ENCODE results near the gene SOBP. TPM values are rescaled to one million over a fixed set of nuclear protein-coding genes. Genes with fewer than 3 reads are reported as not detected.

Gene SOBP
- total RNA-seq, 2 experiments from 2014 or later: 0.25 to 0.26 TPM

- CTCF ChIA-PET: no interaction called here
- Mint-ChIP-seq H3K4me1 (ENCODE audit: low read depth) (peaks cover 9% of the 10 kb centered on the region), H3K9me3 (no peaks in the 10 kb centered on the region), H3K27me3 (ENCODE audit: low read depth) (peaks cover 57% of the 10 kb centered on the region), H3K4me3 (peak overlapping the region; percentile 62), H3K27ac (no peak overlapping the region), H3K36me3 (ENCODE audit: low read depth) (no peaks in the 10 kb centered on the region)
- DNase-seq: no peak
- intact Hi-C loops (cut with micrococcal nuclease): no loop called here
Measured at GRCh38 chr6:107634324-107635056, 144.6 kb downstream of the SOBP start.

GRCh38 chr6:107635057-107635515, 145.2 kb downstream of the SOBP start:
- Mint-ChIP-seq H3K27ac (no peak overlapping the region), H3K4me3 (peak overlapping the region; percentile 11), H3K36me3 (ENCODE audit: low read depth) (no peaks in the 10 kb centered on the region), H3K27me3 (ENCODE audit: low read depth) (peaks cover 58% of the 10 kb centered on the region), H3K9me3 (no peaks in the 10 kb centered on the region), H3K4me1 (ENCODE audit: low read depth) (peaks cover 9% of the 10 kb centered on the region)
- DNase-seq: no peak
- intact Hi-C loops (cut with micrococcal nuclease): no loop called here
- CTCF ChIA-PET: no interaction called here

GRCh38 chr6:107636486-107636885, 146.6 kb downstream of the SOBP start:
- H3K9me3 Mint-ChIP-seq: no peaks in the 10 kb centered on the region
- intact Hi-C loops (cut with micrococcal nuclease): no loop called here
- peaks cover 56% of the 10 kb centered on the region for H3K27me3 Mint-ChIP-seq (ENCODE audit: low read depth)

GRCh38 chr6:107637316-107638315, 147.7 kb downstream of the SOBP start:
- peaks cover 9% of the 10 kb centered on the region for H3K4me1 Mint-ChIP-seq (ENCODE audit: low read depth)
- CTCF ChIA-PET: no interaction called here
- H3K4me3 Mint-ChIP-seq: no peak overlapping the region
- DNase-seq: no peak
- no peaks in the 10 kb centered on the region for H3K9me3 Mint-ChIP-seq
- intact Hi-C loops (cut with micrococcal nuclease): no loop called here
- H3K27ac Mint-ChIP-seq: no peak overlapping the region
- H3K36me3 Mint-ChIP-seq (ENCODE audit: low read depth): no peaks in the 10 kb centered on the region
- H3K27me3 Mint-ChIP-seq (ENCODE audit: low read depth): peaks cover 47% of the 10 kb centered on the region

More at GRCh38 chr6:107636486-107636885, 146.6 kb downstream of the SOBP start:
- no peak overlapping the region for H3K4me3 Mint-ChIP-seq
- peaks cover 9% of the 10 kb centered on the region for H3K4me1 Mint-ChIP-seq (ENCODE audit: low read depth)
- no peak for DNase-seq
- no peak overlapping the region for H3K27ac Mint-ChIP-seq
- no peaks in the 10 kb centered on the region for H3K36me3 Mint-ChIP-seq (ENCODE audit: low read depth)
- CTCF ChIA-PET: no interaction called here

DNA sequence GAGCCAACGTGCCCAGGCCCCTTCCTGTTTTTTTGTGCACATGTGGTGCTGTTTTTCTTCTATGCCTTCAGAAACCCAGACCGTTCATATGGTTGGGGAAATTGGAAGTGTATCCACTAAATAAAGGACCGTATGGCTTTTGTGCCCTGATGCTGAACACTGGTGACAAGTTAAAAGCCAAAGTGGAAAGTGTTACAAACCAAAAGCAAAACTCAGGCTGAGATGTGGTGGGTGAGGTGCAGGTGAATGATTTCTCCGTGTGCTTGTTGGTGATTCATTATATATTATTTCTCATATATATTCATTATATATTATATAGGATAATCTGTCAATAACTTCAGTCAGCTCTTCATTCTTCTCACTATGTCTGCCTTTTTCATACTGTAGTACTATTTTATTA, 148.6 kb downstream of the SOBP start:
- intact Hi-C loops (cut with micrococcal nuclease): no loop called here
- no peak overlapping the region for H3K27ac Mint-ChIP-seq
- CTCF ChIA-PET: no interaction called here
- no peaks in the 10 kb centered on the region for H3K9me3 Mint-ChIP-seq
- H3K4me1 Mint-ChIP-seq (ENCODE audit: low read depth): peaks cover 7% of the 10 kb centered on the region
- no peak for DNase-seq
- H3K27me3 Mint-ChIP-seq (ENCODE audit: low read depth): peaks cover 38% of the 10 kb centered on the region
- H3K4me3 Mint-ChIP-seq: no peak overlapping the region
- H3K36me3 Mint-ChIP-seq (ENCODE audit: low read depth): no peaks in the 10 kb centered on the region

- Mint-ChIP-seq H3K4me3 (no peak overlapping the region), H3K9me3 (no peaks in the 10 kb centered on the region), H3K27me3 (ENCODE audit: low read depth) (peaks cover 30% of the 10 kb centered on the region), H3K36me3 (ENCODE audit: low read depth) (no peaks in the 10 kb centered on the region), H3K27ac (no peak overlapping the region), H3K4me1 (ENCODE audit: low read depth) (no peaks in the 10 kb centered on the region)
- CTCF ChIA-PET: no interaction called here
- DNase-seq: no peak
- intact Hi-C loops (cut with micrococcal nuclease): no loop called here
Measured at GRCh38 chr6:107639511-107639910, 149.6 kb downstream of the SOBP start.

DNA sequence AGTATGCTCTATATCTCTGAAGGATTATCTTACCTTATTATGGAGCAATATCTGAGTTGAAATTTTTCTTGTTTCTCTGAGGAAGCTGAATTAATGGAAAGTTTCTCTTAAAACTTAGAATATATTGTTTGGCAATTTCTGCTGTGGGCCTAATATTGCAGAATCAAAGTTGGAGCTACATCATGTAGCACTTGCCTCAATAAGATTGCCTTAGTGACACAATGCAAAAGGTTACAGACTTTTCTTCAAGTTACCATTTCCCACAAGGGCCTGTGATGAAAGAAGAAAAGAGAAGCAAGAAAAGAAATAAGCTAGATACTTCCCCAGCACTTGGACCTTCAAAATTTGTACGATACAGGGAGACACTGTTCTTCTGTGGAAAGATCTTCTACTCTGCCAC, 151.2 kb downstream of the SOBP start:
- CTCF ChIA-PET: no interaction called here
- Mint-ChIP-seq H3K27ac (no peak overlapping the region), H3K9me3 (no peaks in the 10 kb centered on the region), H3K4me1 (ENCODE audit: low read depth) (no peaks in the 10 kb centered on the region), H3K4me3 (no peak overlapping the region), H3K27me3 (ENCODE audit: low read depth) (peaks cover 19% of the 10 kb centered on the region), H3K36me3 (ENCODE audit: low read depth) (no peaks in the 10 kb centered on the region)
- intact Hi-C loops (cut with micrococcal nuclease): no loop called here
- DNase-seq: no peak

- Mint-ChIP-seq H3K4me1 (ENCODE audit: low read depth) (no peaks in the 10 kb centered on the region), H3K9me3 (no peaks in the 10 kb centered on the region), H3K27ac (no peak overlapping the region), H3K4me3 (no peak overlapping the region), H3K27me3 (ENCODE audit: low read depth) (peaks cover 15% of the 10 kb centered on the region), H3K36me3 (ENCODE audit: low read depth) (no peaks in the 10 kb centered on the region)
- intact Hi-C loops (cut with micrococcal nuclease): no loop called here
- CTCF ChIA-PET: no interaction called here
- DNase-seq: no peak
Measured at GRCh38 chr6:107641500-107641941, 151.6 kb downstream of the SOBP start.

DNA sequence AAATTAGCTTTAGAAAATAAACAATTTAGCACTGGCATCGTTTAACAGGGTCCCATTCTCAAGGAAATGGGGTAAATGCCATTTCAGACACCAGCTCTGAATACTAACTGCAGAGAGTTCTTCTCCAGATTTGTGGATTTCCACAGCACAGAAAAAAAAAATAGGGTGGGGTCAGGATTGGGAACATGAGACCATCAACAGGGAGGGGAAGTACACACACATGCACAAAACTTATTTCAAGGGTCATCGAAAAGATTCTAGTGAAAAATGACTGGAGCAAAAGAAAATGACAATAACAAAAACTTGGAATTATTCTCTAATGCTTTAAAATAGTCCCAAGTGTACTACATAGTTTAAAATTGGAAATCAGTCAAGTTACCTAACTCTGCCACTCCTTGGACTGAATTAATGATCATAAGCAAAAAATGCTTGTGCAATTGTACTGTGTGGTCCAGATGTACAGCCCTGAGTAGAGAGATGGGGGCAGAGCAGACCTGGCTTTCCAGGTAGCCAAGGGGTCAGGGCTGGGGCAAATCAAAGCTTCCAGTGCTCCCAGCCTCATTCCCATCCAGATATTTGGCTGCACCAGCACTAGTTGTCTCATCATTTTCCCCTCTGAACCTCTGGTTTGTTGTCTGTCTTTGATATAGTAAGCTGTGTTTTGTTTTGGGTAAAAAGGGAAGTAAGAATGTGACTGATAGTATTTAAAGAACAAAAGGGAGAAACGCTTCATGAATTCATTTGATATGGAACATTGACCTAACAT, 152.4 kb downstream of the SOBP start:
- CTCF ChIA-PET: no interaction called here
- no peak overlapping the region for H3K4me3 Mint-ChIP-seq
- no peak for DNase-seq
- intact Hi-C loops (cut with micrococcal nuclease): no loop called here
- H3K9me3 Mint-ChIP-seq: no peaks in the 10 kb centered on the region
- H3K4me1 Mint-ChIP-seq (ENCODE audit: low read depth): no peaks in the 10 kb centered on the region
- H3K27ac Mint-ChIP-seq: no peak overlapping the region
- H3K36me3 Mint-ChIP-seq (ENCODE audit: low read depth): no peaks in the 10 kb centered on the region
- peaks cover 9% of the 10 kb centered on the region for H3K27me3 Mint-ChIP-seq (ENCODE audit: low read depth)

DNA sequence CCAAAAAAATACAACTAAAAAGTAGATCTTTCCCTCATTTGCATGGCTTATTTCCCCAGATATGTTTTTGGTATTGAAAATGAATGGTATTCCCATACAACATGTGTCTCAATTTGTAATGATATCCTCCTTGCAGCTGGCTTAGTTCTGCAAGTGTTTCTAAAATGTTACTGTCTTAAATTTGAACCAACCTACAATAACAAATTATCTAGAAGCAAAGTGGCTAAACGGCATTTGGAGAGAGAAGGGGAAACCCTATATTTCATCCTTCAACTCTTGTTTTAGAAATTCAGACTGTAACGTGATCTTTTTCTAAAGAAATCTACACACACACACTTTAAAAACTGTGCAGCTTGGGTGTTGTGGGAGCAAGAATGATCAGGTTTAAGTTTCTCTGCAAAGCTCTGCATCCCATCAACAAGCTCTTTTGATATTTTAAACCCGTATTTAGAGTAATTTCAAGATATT, 153.0 kb downstream of the SOBP start:
- Mint-ChIP-seq H3K4me1 (ENCODE audit: low read depth) (no peaks in the 10 kb centered on the region), H3K4me3 (no peak overlapping the region), H3K27me3 (ENCODE audit: low read depth) (peaks cover 5% of the 10 kb centered on the region), H3K36me3 (ENCODE audit: low read depth) (no peaks in the 10 kb centered on the region), H3K9me3 (no peaks in the 10 kb centered on the region), H3K27ac (no peak overlapping the region)
- CTCF ChIA-PET: interaction anchor here (1.7 kb wide), 1 partner anchor 14 kb away, joined by 4 read pairs; no protein-coding TSS in a partner anchor
- no peak for DNase-seq
- intact Hi-C loops (cut with micrococcal nuclease): no loop called here

- Mint-ChIP-seq H3K36me3 (ENCODE audit: low read depth) (no peaks in the 10 kb centered on the region), H3K27ac (no peak overlapping the region), H3K27me3 (ENCODE audit: low read depth) (peaks cover 3% of the 10 kb centered on the region), H3K4me1 (ENCODE audit: low read depth) (no peaks in the 10 kb centered on the region), H3K4me3 (no peak overlapping the region), H3K9me3 (no peaks in the 10 kb centered on the region)
- CTCF ChIA-PET: interaction anchor here (1.3 to 1.7 kb wide), 2 partner anchors 16 to 204 kb away, joined by 3 to 4 read pairs; no protein-coding TSS in a partner anchor
- intact Hi-C loops (cut with micrococcal nuclease): no loop called here
- no peak for DNase-seq
Measured at GRCh38 chr6:107644513-107644912, 154.6 kb downstream of the SOBP start.

- CTCF ChIA-PET: no interaction called here
- Mint-ChIP-seq H3K9me3 (no peaks in the 10 kb centered on the region), H3K36me3 (ENCODE audit: low read depth) (no peaks in the 10 kb centered on the region), H3K27ac (no peak overlapping the region), H3K4me3 (no peak overlapping the region), H3K27me3 (ENCODE audit: low read depth) (no peaks in the 10 kb centered on the region), H3K4me1 (ENCODE audit: low read depth) (no peaks in the 10 kb centered on the region)
- intact Hi-C loops (cut with micrococcal nuclease): no loop called here
- no peak for DNase-seq
Measured at GRCh38 chr6:107645740-107646139, 155.8 kb downstream of the SOBP start.

Data from activated naive CD4-positive, alpha-beta T cell treated with anti-CD3 and anti-CD28 coated beads for 36 hours (primary cell).